Keratinocyte (primary cell): Measurements from ENCODE around the gene CCNB1IP1. TPM values are rescaled to one million over a fixed set of nuclear protein-coding genes. Genes with fewer than 3 reads are reported as not detected.

ENCODE experiments used
- DNase-seq: peaks from one replicate; pipeline ENCODE4 v3.0.0-alpha.2; 2011; ENCODE audit warnings: low read depth, missing footprints, low spot score
- FAIRE-seq: peaks from 2 replicates; lab custom pipeline; 2011; peaks lifted over from hg19 to GRCh38; lab: Jason Lieb, UNC
- H2AFZ ChIP-seq: 2 replicates; pipeline ENCODE4 v1.6.0; 2012; ENCODE audit warnings: low read length, control low read depth, inconsistent platforms; ENCODE audit not compliant: control insufficient read depth
- H3K27ac ChIP-seq: 2 replicates; pipeline ENCODE4 v1.5.1; 2011; ENCODE audit warnings: low read length; ENCODE audit not compliant: control insufficient read depth, insufficient read depth
- H3K27me3 ChIP-seq: 3 replicates; pipeline ENCODE4 v1.6.0; 2011; ENCODE audit warnings: low read length; ENCODE audit not compliant: control insufficient read depth, insufficient read depth; ENCODE audit errors: extremely low read depth
- H3K36me3 ChIP-seq, 2 experiments: 2 replicates in 1 of 2; 3 replicates in 1 of 2; pipeline ENCODE4 v1.5.1; 2011; ENCODE audit warnings: low read length in 2 of 2, mild to moderate bottlenecking in 1 of 2; ENCODE audit not compliant: control insufficient read depth in 2 of 2, insufficient read depth in 2 of 2; ENCODE audit errors: extremely low read depth in 1 of 2
- H3K4me1 ChIP-seq: 3 replicates; pipeline ENCODE4 v1.5.1; 2011; ENCODE audit warnings: low read length; ENCODE audit not compliant: control insufficient read depth, insufficient read depth; ENCODE audit errors: extremely low read depth
- H3K4me2 ChIP-seq: 3 replicates; pipeline ENCODE4 v1.6.0; 2011; ENCODE audit warnings: low read depth, low read length; ENCODE audit not compliant: control insufficient read depth, insufficient read depth; ENCODE audit errors: extremely low read depth
- H3K4me3 ChIP-seq, 3 experiments: fragments of 200-600 bp in 1 of 3; sonication (generic) in 1 of 3; 2 replicates in 2 of 3; 3 replicates in 1 of 3; pipeline ENCODE4 v1.5.1; 2011 to 2016; ENCODE audit warnings: low read length in 3 of 3, mild to moderate bottlenecking in 3 of 3, control low read depth in 2 of 3, inconsistent platforms in 1 of 3, low read depth in 1 of 3, mixed read lengths in 1 of 3, mixed run types in 1 of 3, moderate library complexity in 1 of 3; ENCODE audit not compliant: control insufficient read depth in 2 of 3, insufficient read depth in 2 of 3; ENCODE audit errors: extremely low read depth in 1 of 3
- H3K79me2 ChIP-seq: 2 replicates; pipeline ENCODE4 v1.6.0; 2012; ENCODE audit warnings: low read length; ENCODE audit not compliant: control insufficient read depth, insufficient read depth
- H3K9ac ChIP-seq: 3 replicates; pipeline ENCODE4 v1.6.0; 2011; ENCODE audit warnings: low read length; ENCODE audit not compliant: control insufficient read depth, insufficient read depth; ENCODE audit errors: extremely low read depth
- H3K9me1 ChIP-seq: 3 replicates; pipeline ENCODE4 v1.6.0; 2011; ENCODE audit warnings: low read length; ENCODE audit not compliant: control insufficient read depth, insufficient read depth; ENCODE audit errors: extremely low read depth
- H3K9me3 ChIP-seq: 2 replicates; pipeline ENCODE4 v1.5.1; 2012; ENCODE audit warnings: low read depth, low read length; ENCODE audit not compliant: control insufficient read depth
- H4K20me1 ChIP-seq: 3 replicates; pipeline ENCODE4 v1.6.0; 2011; ENCODE audit warnings: low read length; ENCODE audit not compliant: control insufficient read depth, insufficient read depth; ENCODE audit errors: extremely low read depth
- EZH2 ChIP-seq: IDR thresholded peaks from one replicate; pipeline ENCODE4 v1.6.1; 2012; ENCODE audit warnings: inconsistent platforms, mild to moderate bottlenecking, low read length, moderate library complexity
- dilution Hi-C: fragments of 300-500 bp; cut with MboI; formaldehyde crosslinking; loops from one replicate; pipeline ENCODE4 v1.7.0; 2020; ENCODE audit warnings: low sequenced_read_pairs; ENCODE audit not compliant: extremely low pct_ligation_motif_present
- polyA minus RNA-seq, 3 experiments: library from RNA; depleted of rRNA, polyadenylated mRNA; stranded (reverse); fragments of >200 nt; gene quantifications; 1 replicate in 1 of 3; 2 replicates in 1 of 3; 3 replicates in 1 of 3; pipeline ENCODE4 v1.2.3, GENCODE V29; 2011
- polyA plus RNA-seq, 5 experiments: library from polyadenylated mRNA; depleted of rRNA in 3 of 5; stranded (reverse) in 3 of 5; stranded (forward) in 1 of 5; unstranded in 1 of 5; fragments of >200 nt; gene quantifications; 1 replicate in 1 of 5; 2 replicates in 3 of 5; 3 replicates in 1 of 5; pipeline versions ENCODE4 v1.2.1 to v1.2.3, GENCODE V29; 2011 to 2012; ENCODE audit warnings: missing spikeins in 2 of 5, low read depth in 1 of 5, low replicate concordance in 1 of 5
- TF ChIP-seq, protein P1 (sequence below), 3 experiments: IDR thresholded peaks in 1 of 3; conservative IDR thresholded peaks in 1 of 3; optimal IDR thresholded peaks in 1 of 3; 2 replicates in 2 of 3; 3 replicates in 1 of 3; pipeline versions ENCODE3 to v1.5.1; 2011; ENCODE audit warnings: low read length in 3 of 3, mild to moderate bottlenecking in 3 of 3, moderate library complexity in 2 of 3, control low read depth in 1 of 3, inconsistent platforms in 1 of 3; ENCODE audit not compliant: insufficient read depth in 2 of 3; ENCODE audit errors: extremely low read depth in 1 of 3

CCNB1IP1 gene, protein sequence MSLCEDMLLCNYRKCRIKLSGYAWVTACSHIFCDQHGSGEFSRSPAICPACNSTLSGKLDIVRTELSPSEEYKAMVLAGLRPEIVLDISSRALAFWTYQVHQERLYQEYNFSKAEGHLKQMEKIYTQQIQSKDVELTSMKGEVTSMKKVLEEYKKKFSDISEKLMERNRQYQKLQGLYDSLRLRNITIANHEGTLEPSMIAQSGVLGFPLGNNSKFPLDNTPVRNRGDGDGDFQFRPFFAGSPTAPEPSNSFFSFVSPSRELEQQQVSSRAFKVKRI
- 49.0 to 65.8 TPM (median 49.4 TPM) in 3 replicates for polyA plus RNA-seq
- polyA plus RNA-seq (2011; ENCODE audit: low read depth), result 60.2 TPM
- polyA plus RNA-seq (2011; cell fraction: cytosol; rRNA removed), result 42.8 and 68.7 TPM in 2 replicates
- polyA plus RNA-seq (2011; cell fraction: nucleus; rRNA removed), result 33.9 and 41.6 TPM in 2 replicates
- polyA plus RNA-seq (2012; ENCODE audit: low replicate concordance), result 35.8 and 50.9 TPM in 2 replicates
- polyA minus RNA-seq, result 12.6 to 37.8 TPM (median 25.6 TPM) in 3 replicates
- polyA minus RNA-seq (2011; cell fraction: cytosol; rRNA and poly(A)+ RNA removed), result 19.4 TPM
- 12.9 and 21.6 TPM in 2 replicates for polyA minus RNA-seq (2011; cell fraction: nucleus; rRNA and poly(A)+ RNA removed)

DNA sequence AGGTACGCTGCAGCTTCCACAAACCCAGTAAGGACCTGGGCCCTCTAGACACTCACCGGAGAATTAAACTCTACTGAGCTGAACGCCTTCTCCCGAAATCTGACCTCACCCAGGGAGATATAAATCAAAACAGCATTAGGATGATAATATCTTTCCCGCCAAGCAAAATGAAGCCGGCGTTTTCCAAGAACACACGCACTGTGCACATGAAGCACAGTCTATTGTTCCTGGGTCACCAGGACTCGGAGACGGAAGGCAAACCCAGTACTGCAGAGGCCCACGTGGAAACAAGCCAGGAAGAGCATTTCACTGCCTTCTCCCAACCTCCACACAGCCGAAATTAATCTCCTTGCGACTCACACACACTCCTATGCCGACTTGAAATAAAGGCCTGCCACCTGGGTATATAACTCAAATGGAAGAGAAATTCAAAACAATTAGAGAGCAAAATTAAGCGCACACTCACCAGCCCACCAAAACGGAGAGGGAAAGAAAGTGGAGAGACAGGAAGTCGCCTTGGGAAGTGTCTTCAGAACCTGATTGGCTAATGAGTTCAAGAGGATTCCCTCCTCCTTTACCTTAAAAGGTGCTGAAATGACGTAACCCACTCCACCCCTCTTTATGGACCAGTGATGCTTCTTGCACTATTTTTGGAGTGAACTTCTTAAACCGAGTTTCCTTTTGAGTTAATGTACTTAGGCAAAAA lies at the start of gene CCNB1IP1:
CCNB1IP1 (minus strand) TSS at position 492 of the 706 bp plus-strand sequence. CDS start 16,756 bp downstream, outside the sequence.
- peak within 1 kb of the TSS; percentile 92 for H2AFZ ChIP-seq
- dilution Hi-C loops, result no loop called here
- peaks cover 48% of the 10 kb centered on the region for H3K79me2 ChIP-seq
- no peaks in the 10 kb centered on the region for H4K20me1 ChIP-seq
- FAIRE-seq (peak; percentile 85), DNase-seq (peak; percentile 66)
- no peak for TF ChIP-seq EZH2
- peaks cover 15% of the 10 kb centered on the region for H3K4me1 ChIP-seq
- H3K27ac ChIP-seq, result peak within 1 kb of the TSS; percentile 67
- no peaks in the 10 kb centered on the region for H3K27me3 ChIP-seq
- H3K9me3 ChIP-seq, result no peaks in the 10 kb centered on the region
- peaks cover 5 to 9% of the 10 kb centered on the region in 2 experiments for H3K36me3 ChIP-seq
- H3K9me1 ChIP-seq, result no peaks in the 10 kb centered on the region
- peak within 1 kb of the TSS; percentile 91 for H3K4me2 ChIP-seq
- peak within 1 kb of the TSS; percentile 59 to 84 (median 73) for H3K4me3 ChIP-seq
- peak within 1 kb of the TSS; percentile 87 for H3K9ac ChIP-seq

DNA sequence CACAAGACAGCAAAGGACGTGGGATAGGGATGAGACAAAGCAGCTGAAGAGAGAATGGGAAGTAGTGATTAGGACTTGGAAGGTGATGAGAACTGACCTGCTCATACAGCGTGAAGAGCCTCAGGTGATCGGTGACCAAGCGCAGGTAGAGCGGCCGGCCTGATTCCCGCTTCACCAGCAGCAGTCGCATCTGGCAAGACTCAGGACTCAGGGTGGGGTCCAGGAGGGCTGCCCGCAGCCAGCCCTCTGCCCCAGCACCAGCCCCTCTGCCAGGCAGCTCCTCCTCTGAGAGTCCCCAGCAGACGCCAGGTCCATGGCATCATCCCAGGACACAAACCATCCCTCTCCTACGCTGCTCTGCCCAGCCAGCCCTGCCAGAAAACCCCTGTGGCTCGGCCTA lies 49.4 kb upstream of the CCNB1IP1 start:
- no peak for TF ChIP-seq EZH2
- TF ChIP-seq, protein P1, sequence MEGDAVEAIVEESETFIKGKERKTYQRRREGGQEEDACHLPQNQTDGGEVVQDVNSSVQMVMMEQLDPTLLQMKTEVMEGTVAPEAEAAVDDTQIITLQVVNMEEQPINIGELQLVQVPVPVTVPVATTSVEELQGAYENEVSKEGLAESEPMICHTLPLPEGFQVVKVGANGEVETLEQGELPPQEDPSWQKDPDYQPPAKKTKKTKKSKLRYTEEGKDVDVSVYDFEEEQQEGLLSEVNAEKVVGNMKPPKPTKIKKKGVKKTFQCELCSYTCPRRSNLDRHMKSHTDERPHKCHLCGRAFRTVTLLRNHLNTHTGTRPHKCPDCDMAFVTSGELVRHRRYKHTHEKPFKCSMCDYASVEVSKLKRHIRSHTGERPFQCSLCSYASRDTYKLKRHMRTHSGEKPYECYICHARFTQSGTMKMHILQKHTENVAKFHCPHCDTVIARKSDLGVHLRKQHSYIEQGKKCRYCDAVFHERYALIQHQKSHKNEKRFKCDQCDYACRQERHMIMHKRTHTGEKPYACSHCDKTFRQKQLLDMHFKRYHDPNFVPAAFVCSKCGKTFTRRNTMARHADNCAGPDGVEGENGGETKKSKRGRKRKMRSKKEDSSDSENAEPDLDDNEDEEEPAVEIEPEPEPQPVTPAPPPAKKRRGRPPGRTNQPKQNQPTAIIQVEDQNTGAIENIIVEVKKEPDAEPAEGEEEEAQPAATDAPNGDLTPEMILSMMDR (optimal IDR thresholded peaks at IDR 0.05 in 1 of 3, IDR thresholded peaks at IDR 0.05 in 1 of 3, conservative IDR thresholded peaks at IDR 0.05 in 1 of 3; ENCODE audit: extremely low read depth in 1 of 3, insufficient read depth in 2 of 3, low read length in 3 of 3), result no peak
- Histone ChIP-seq H3K27me3 (no peaks in the 10 kb centered on the region), H3K9ac (no peak overlapping the region), H3K27ac (no peak overlapping the region), H3K79me2 (no peaks in the 10 kb centered on the region), H3K4me1 (no peaks in the 10 kb centered on the region), H3K9me3 (no peaks in the 10 kb centered on the region), H3K36me3 (peaks cover 44 to 71% of the 10 kb centered on the region in 2 experiments), H2AFZ (no peak overlapping the region), H3K9me1 (no peaks in the 10 kb centered on the region), H4K20me1 (no peaks in the 10 kb centered on the region), H3K4me3 (no peak overlapping the region), H3K4me2 (no peak overlapping the region)
- FAIRE-seq (no peak), DNase-seq (no peak)
- dilution Hi-C loops, result no loop called here
